Measurements from ENCODE around the gene C7orf25. TPM values are rescaled to one million over a fixed set of nuclear protein-coding genes. Genes with fewer than 3 reads are reported as not detected.

C7orf25 gene
- total RNA-seq, 1 experiment from 2014 or later, result 10.0 TPM

GRCh38 chr7:42886893-42887505 lies 24.9 kb downstream of the C7orf25 start:
- no TSS peak for BruUV-seq (replicated peaks)
- in situ Hi-C loops (cut with HindIII; ENCODE audit: low pct_unique_long_range_greater_than_20kb, low sequenced_read_pairs), result no loop called here
- no peaks in the 10 kb centered on the region for H3K36me3 ChIP-seq (ENCODE audit: control insufficient read depth, insufficient read depth, low read length)
- POLR2A ChIA-PET, result interaction anchor here (0.6 kb wide), 1 partner anchor 1686 kb away, joined by 3 read pairs; no protein-coding TSS in a partner anchor
- CTCF ChIA-PET, result no interaction called here
- 0 out of 2 replicates have a peak overlapping the region, but pooled peaks have one; percentile 94 for H3K27ac ChIP-seq (ENCODE audit: low read length)
- H3K9me3 ChIP-seq (ENCODE audit: control insufficient read depth, insufficient read depth, low read depth, low read length), result no peaks in the 10 kb centered on the region
- DNase-seq (ENCODE audit: low read depth, low spot score), result no peak
- intact Hi-C loops (cut with micrococcal nuclease; ENCODE audit: unreplicated experiment), result no loop called here
- peaks cover 8% of the 10 kb centered on the region; the same call in 1 of the 2 replicates for H3K4me1 ChIP-seq (ENCODE audit: control insufficient read depth, insufficient read depth, low read length)
- ATAC-seq, result no peak
- H3K4me3 ChIP-seq (ENCODE audit: low read depth in 2 of 2, low read length in 2 of 2), result no peak overlapping the region
- H3K27me3 ChIP-seq (ENCODE audit: control insufficient read depth, insufficient read depth, low read length), result no peaks in the 10 kb centered on the region
- no peak for TF ChIP-seq REST (IDR thresholded peaks at IDR 0.05; ENCODE audit: insufficient read depth in 1 of 2, low read depth in 2 of 2, low read length in 1 of 2)
- TF ChIP-seq POLR2AphosphoS5 (IDR thresholded peaks at IDR 0.05; ENCODE audit: low read depth, low read length), result no peak
- no peak for TF ChIP-seq CTCF (IDR thresholded peaks at IDR 0.05)
- no peak for TF ChIP-seq SIN3A (IDR thresholded peaks at IDR 0.05; ENCODE audit: borderline replicate concordance, insufficient read depth, low read depth, low read length)
- no peak for TF ChIP-seq TCF7L2 (IDR thresholded peaks at IDR 0.05; ENCODE audit: low read depth, low read length)

GRCh38 chr7:42886129-42886528 lies 25.7 kb downstream of the C7orf25 start:
- DNase-seq (ENCODE audit: low read depth, low spot score), result no peak

More at GRCh38 chr7:42886129-42886528, 25.7 kb downstream of the C7orf25 start:
- ChIA-PET POLR2A (no interaction called here), CTCF (no interaction called here)
- ATAC-seq, result no peak
- intact Hi-C loops (cut with micrococcal nuclease; ENCODE audit: unreplicated experiment) (no loop called here), in situ Hi-C loops (cut with HindIII; ENCODE audit: low pct_unique_long_range_greater_than_20kb, low sequenced_read_pairs) (no loop called here)
- H3K4me3 ChIP-seq (ENCODE audit: low read depth in 2 of 2, low read length in 2 of 2), result no peak overlapping the region
- no peak for TF ChIP-seq REST (IDR thresholded peaks at IDR 0.05; ENCODE audit: insufficient read depth in 1 of 2, low read depth in 2 of 2, low read length in 1 of 2)
- TF ChIP-seq CTCF (IDR thresholded peaks at IDR 0.05), result peak; percentile 64
- H3K36me3 ChIP-seq (ENCODE audit: control insufficient read depth, insufficient read depth, low read length), result no peaks in the 10 kb centered on the region
- H3K9me3 ChIP-seq (ENCODE audit: control insufficient read depth, insufficient read depth, low read depth, low read length), result no peaks in the 10 kb centered on the region
- H3K4me1 ChIP-seq (ENCODE audit: control insufficient read depth, insufficient read depth, low read length), result peaks cover 8% of the 10 kb centered on the region; the same call in 1 of the 2 replicates
- H3K27ac ChIP-seq (ENCODE audit: low read length), result no peak overlapping the region
- no peaks in the 10 kb centered on the region for H3K27me3 ChIP-seq (ENCODE audit: control insufficient read depth, insufficient read depth, low read length)
- BruUV-seq (replicated peaks), result no TSS peak
